Ramos (cell line): ENCODE data around the gene FLAD1.

Experiments
- in situ Hi-C: fragments of 300-500 bp; cut with MboI; formaldehyde crosslinking; loops from one replicate; pipeline ENCODE4 v1.14.3; 2022; ENCODE audit warnings: low sequenced_read_pairs; ENCODE audit not compliant: unreplicated experiment

The FLAD1 gene

GRCh38 chr1:155014709-155015508, 31.8 kb downstream of the FLAD1 start:
- in situ Hi-C loops: no loop called here

- in situ Hi-C loops: no loop called here
Observed at GRCh38 chr1:155015527-155016230, 32.5 kb downstream of the FLAD1 start.

GRCh38 chr1:155016231-155016831, 33.2 kb downstream of the FLAD1 start:
- in situ Hi-C loops: no loop called here

GRCh38 chr1:155017041-155017945, 34.1 kb downstream of the FLAD1 start:
- in situ Hi-C loops: no loop called here

GRCh38 chr1:155017946-155018316, 34.8 kb downstream of the FLAD1 start:
- in situ Hi-C loops: no loop called here

- in situ Hi-C loops: no loop called here
Observed at GRCh38 chr1:155018617-155019348, 35.6 kb downstream of the FLAD1 start.

DNA sequence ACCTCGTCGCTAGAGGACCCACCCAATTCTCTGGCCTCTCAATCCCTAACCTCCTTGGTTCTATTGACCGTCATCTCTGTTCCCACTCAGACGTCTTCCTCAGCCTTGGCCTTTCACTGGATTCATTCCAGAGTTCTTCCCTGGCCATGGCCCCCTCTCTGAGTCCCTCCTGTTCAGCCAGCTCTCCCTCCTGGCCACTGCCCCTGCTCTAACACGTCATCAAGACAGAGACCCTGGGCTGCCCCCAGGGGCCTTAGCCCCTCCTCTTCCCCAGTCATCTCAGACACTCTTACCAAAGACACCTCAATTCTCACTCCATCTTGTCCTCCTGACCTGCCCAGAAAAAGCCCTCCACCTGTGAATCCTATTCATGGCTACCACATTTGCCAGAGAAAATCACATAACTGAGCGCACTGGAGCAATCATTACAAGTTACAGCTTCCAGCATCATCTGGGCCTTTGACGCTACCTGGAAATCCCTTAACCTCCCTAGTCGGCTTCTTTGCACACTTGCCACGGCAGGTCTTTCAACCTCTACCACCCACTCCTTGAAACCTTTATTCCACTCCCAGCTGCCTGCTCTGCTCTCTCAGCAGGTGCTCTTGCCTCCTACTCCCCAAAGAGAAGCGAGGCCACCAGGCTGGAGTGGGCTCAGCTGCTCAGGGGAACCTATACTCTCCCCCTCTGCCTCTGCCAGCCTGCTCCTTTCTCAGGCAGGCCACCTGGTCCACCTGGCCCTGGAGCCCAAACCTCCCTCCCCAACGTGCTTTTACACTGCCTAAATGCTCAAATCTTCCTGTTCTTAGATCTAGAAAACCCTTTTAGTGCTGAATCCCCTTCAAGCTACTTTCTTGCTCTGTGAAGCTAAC, 36.5 kb downstream of the FLAD1 start:
- in situ Hi-C loops: no loop called here

DNA sequence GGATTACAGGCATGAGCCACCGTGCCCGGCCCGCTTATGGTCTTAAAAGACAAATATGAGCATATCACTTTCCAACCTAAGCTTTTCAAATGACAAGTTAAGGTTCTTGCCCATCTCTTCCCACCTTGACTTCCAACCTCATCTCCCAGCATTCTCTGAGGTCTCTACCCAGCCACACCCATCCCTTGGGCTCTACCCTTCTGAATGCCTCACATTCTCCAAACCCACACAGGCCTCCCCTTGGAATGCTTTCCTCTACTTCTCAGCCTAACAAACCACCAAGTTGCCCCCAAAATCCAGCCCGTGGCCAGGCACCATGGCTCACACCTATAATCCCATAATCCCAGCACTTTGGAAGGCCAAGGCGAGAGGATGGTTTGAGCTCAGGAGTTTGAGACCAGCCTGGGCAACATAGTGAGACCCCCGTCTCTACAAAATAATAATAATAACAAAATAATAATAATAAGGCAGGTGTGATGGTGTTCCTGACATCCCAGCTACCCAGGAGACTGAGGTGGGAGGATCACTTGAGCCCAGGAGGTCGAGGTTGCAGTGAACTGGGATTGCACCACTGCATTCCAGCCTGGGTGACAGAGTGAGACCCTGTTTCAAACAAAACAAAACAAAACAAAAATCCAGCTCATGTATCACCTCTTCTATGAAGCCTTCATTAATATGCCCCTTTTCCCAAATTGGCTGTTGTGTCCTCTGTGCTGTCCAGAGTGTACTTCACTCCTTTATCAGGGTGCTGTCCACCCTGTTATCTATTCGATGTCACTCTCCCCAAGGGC, 39.2 kb downstream of the FLAD1 start:
- in situ Hi-C loops: no loop called here

- in situ Hi-C loops: no loop called here
Observed at GRCh38 chr1:155022927-155023236, 39.7 kb downstream of the FLAD1 start.

DNA sequence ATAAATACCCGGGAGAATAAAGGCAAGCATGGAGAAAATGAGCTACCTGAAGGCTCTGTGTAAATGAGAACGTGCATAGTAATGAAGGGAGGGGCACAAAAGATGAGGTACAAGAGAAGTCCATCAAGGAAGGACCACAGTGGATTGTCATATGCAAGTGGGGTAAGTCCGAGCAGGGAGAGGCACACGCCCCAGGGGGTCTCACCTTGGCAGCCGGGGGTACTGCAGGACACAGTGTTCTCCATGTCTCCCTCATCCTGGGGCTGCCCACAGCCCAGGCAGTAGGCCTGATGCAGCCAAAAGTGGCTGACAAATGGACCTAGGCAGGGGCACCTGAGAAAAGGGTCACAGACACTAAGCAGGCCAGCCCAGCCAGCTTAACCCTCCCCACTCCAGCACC, 40.5 kb downstream of the FLAD1 start:
- in situ Hi-C loops: no loop called here

DNA sequence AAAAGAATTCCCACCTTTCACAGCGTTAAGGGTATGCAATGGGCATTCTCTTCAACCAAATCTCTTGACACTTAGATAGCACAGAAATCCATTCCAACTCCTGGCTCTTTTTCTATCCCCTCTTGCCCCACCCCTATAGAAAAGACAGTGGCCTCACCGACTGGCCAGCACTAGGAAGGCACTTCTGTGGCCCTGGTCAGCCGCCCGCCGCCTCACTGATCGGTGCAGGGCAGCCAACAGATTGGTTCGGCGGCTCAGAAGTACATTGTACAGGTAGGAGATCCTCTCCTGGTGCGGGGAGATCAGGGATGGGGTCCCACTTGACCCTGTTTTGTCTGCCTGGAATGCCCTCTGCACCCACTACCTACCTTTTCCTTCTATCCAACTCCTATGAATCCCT, 41.2 kb downstream of the FLAD1 start:
- in situ Hi-C loops: no loop called here

GRCh38 chr1:155026154-155026553, 43.0 kb downstream of the FLAD1 start:
- in situ Hi-C loops: no loop called here

DNA sequence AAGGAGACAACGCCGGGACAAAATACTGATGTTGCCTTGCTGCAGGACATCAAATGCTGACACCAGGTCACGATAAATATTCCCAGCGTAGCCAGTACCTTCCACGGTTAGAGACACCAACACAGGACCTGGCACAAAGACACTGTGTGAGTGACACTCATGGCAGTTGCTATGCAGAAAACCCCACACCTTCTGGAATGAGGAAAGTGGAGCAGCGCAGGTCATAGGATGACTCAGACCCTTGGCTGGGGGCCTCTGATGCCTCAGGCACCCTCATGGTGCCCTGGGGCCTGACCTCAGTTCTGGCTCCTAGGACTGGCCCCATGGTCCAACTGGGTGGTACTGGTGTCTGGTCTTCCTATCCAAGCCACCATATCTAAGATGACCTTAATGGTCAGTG, 43.4 kb downstream of the FLAD1 start:
- in situ Hi-C loops: no loop called here

- in situ Hi-C loops: no loop called here
Observed at GRCh38 chr1:155029513-155030242, 46.5 kb downstream of the FLAD1 start.

- in situ Hi-C loops: no loop called here
Observed at GRCh38 chr1:155030243-155030795, 47.2 kb downstream of the FLAD1 start.

- in situ Hi-C loops: no loop called here
Observed at GRCh38 chr1:155030899-155031298, 47.8 kb downstream of the FLAD1 start.

DNA sequence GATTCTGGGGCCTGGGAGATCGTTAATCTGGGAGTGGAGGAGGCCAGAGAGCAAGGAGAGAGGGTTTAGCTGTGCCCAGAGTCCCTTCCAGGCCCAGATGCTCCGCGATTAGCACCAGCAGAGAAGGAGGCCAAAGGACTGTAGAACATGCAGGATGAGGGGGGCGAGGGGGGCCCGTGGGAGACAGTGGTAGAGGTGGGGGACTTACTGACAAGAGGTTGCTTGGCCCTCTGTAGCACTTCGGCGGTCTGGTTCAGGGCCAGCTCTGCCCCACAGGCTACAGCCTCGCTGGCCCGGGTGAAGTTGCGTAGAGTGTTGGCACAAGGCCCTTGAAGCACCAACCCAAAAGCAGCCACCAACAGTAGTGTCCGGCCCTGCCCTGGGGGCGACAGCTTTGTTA, 49.7 kb downstream of the FLAD1 start:
- in situ Hi-C loops: no loop called here
